Ascending aorta (tissue), 2 donors: ENCODE measurements around the gene BCAS4. TPM values are rescaled to one million over a fixed set of nuclear protein-coding genes. Genes with fewer than 3 reads are reported as not detected.

ENCODE experiments used
- DNase-seq, 2 donors: peaks; one replicate each; pipeline ENCODE4 v3.0.0-alpha.2; 2019; ENCODE audit warnings: low spot score in 2 of 2
- H3K27ac ChIP-seq, 2 donors: fragments of 200-600 bp; sonication (generic); one replicate each; pipeline ENCODE4 v1.5.1; 2016 to 2017; ENCODE audit warnings: mild to moderate bottlenecking in 1 of 2
- H3K27me3 ChIP-seq: fragments of 200-600 bp; sonication (generic); one replicate; pipeline ENCODE4 v1.5.1; 2017
- H3K36me3 ChIP-seq, 2 donors: fragments of 200-600 bp; sonication (generic); one replicate each; pipeline ENCODE4 v1.5.1; 2016
- H3K4me1 ChIP-seq, 2 donors: fragments of 200-600 bp; sonication (generic); one replicate each; pipeline ENCODE4 v1.5.1; 2016 to 2017; ENCODE audit warnings: mild to moderate bottlenecking in 1 of 2
- H3K4me3 ChIP-seq, 2 donors: fragments of 200-600 bp; sonication (generic); one replicate each; pipeline ENCODE4 v1.5.1; 2016 to 2017; ENCODE audit warnings: mild to moderate bottlenecking in 1 of 2
- H3K9me3 ChIP-seq, 2 donors: fragments of 200-600 bp; sonication (generic); one replicate each; pipeline ENCODE4 v1.5.1; 2016
- CTCF ChIP-seq, 3 experiments: fragments of 200-600 bp in 2 of 3; fragments of 450-650 bp in 1 of 3; sonication (generic) in 2 of 3; IDR thresholded peaks; one replicate each; pipeline ENCODE4 v1.5.1; 2016 to 2019; ENCODE audit warnings: antibody characterized with exemption in 3 of 3, mild to moderate bottlenecking in 1 of 3, moderate library complexity in 1 of 3
- intact Hi-C: fragments of 100-400 bp; cut with DNase I; formaldehyde crosslinking; loops from one replicate; pipeline ENCODE4 v1.15.1; 2023
- total RNA-seq: library from RNA; depleted of rRNA; stranded (reverse); fragments of >200 nt; gene quantifications from one replicate; pipeline ENCODE4 v1.1.0, GENCODE V29; 2016

Gene BCAS4
- total RNA-seq, 1 donor from 2014 or later, result 0.85 TPM

GRCh38 chr20:50901301-50901700 is 106.4 kb downstream of the BCAS4 start:
- Histone ChIP-seq H3K9me3 (no peaks in the 10 kb centered on the region), H3K4me3 (no peak overlapping the region), H3K27ac (no peak overlapping the region), H3K4me1 (peaks cover 0 to 18% of the 10 kb centered on the region in 2 donors), H3K27me3 (no peaks in the 10 kb centered on the region), H3K36me3 (peaks cover 39% of the 10 kb centered on the region in 2 donors)
- no peak for TF ChIP-seq CTCF (IDR thresholded peaks at IDR 0.05)
- no peak for DNase-seq
- intact Hi-C loops, result loop anchor here (5.0 kb wide), 1 partner anchor 49 kb away; no protein-coding TSS in a partner anchor

GRCh38 chr20:50903353-50904051 is 108.6 kb downstream of the BCAS4 start:
- Histone ChIP-seq H3K27ac (no peak overlapping the region), H3K4me1 (peaks cover 0 to 20% of the 10 kb centered on the region in 2 donors), H3K36me3 (peaks cover 20 to 22% of the 10 kb centered on the region in 2 donors), H3K9me3 (no peaks in the 10 kb centered on the region), H3K27me3 (no peaks in the 10 kb centered on the region), H3K4me3 (no peak overlapping the region)
- intact Hi-C loops, result loop anchor here (5.0 kb wide), 1 partner anchor 51 kb away; no protein-coding TSS in a partner anchor
- TF ChIP-seq CTCF (IDR thresholded peaks at IDR 0.05), result no peak
- no peak for DNase-seq

- no peak for DNase-seq
- no peak overlapping the region for H3K27ac ChIP-seq
- intact Hi-C loops, result loop anchor here (5.0 kb wide), 1 partner anchor 52 kb away; no protein-coding TSS in a partner anchor
- H3K27me3 ChIP-seq, result no peaks in the 10 kb centered on the region
- peaks cover 18% of the 10 kb centered on the region in 2 donors for H3K36me3 ChIP-seq
- peak overlapping the region in 1 of 2 donors; percentile 0 for H3K4me3 ChIP-seq
- H3K4me1 ChIP-seq, result peaks cover 0 to 20% of the 10 kb centered on the region in 2 donors
- no peaks in the 10 kb centered on the region for H3K9me3 ChIP-seq
- no peak for TF ChIP-seq CTCF (IDR thresholded peaks at IDR 0.05)
These were observed 109.3 kb downstream of the BCAS4 start for GRCh38 chr20:50904067-50904570.

- no peaks in the 10 kb centered on the region for H3K27me3 ChIP-seq
- intact Hi-C loops, result no loop called here
- DNase-seq, result no peak
- H3K9me3 ChIP-seq, result no peaks in the 10 kb centered on the region
- no peaks in the 10 kb centered on the region for H3K36me3 ChIP-seq
- peaks cover 0 to 36% of the 10 kb centered on the region in 2 donors for H3K4me1 ChIP-seq
- TF ChIP-seq CTCF (IDR thresholded peaks at IDR 0.05), result no peak
- H3K27ac ChIP-seq, result no peak overlapping the region
- H3K4me3 ChIP-seq, result no peak overlapping the region
These were observed 114.6 kb downstream of the BCAS4 start for GRCh38 chr20:50909413-50909812.

GRCh38 chr20:50911030-50911429 is 116.2 kb downstream of the BCAS4 start:
- H3K27ac ChIP-seq, result no peak overlapping the region
- intact Hi-C loops, result no loop called here
- H3K4me1 ChIP-seq, result peaks cover 0 to 36% of the 10 kb centered on the region in 2 donors
- no peaks in the 10 kb centered on the region for H3K27me3 ChIP-seq
- DNase-seq, result no peak
- no peaks in the 10 kb centered on the region for H3K36me3 ChIP-seq
- TF ChIP-seq CTCF (IDR thresholded peaks at IDR 0.05), result no peak
- no peaks in the 10 kb centered on the region for H3K9me3 ChIP-seq
- no peak overlapping the region for H3K4me3 ChIP-seq
